Stomach (tissue), 4 donors: ENCODE data around the gene SIGLEC7.

ENCODE experiments used
- POLR2A ChIP-seq, 4 donors: fragments of 450-650 bp; IDR thresholded peaks; one replicate each; pipeline ENCODE4 v1.6.1; 2016; ENCODE audit warnings: antibody characterized with exemption in 4 of 4, control low read depth in 2 of 4, mild to moderate bottlenecking in 1 of 4, moderate library complexity in 1 of 4
- POLR2AphosphoS5 ChIP-seq, 3 donors: sonication (generic); formaldehyde crosslinking; IDR thresholded peaks; one replicate each; pipeline ENCODE4 v1.6.1; 2016; ENCODE audit warnings: antibody characterized with exemption in 3 of 3

GRCh38 chr19:51102991-51103390 is 39.1 kb upstream of the SIGLEC7 start:
- TF ChIP-seq POLR2A (IDR thresholded peaks at IDR 0.05) = no peak
- no peak for TF ChIP-seq POLR2AphosphoS5 (IDR thresholded peaks at IDR 0.05)
